ENCODE data around the gene EPHA1. TPM values are rescaled to one million over a fixed set of nuclear protein-coding genes. Genes with fewer than 3 reads are reported as not detected.

The EPHA1 gene
- total and polyA plus RNA-seq, 2 donors (not counting 1 experiment from before 2014, with no cell fraction given), result 0.39 to 0.49 TPM

- WGBS (ENCODE audit: insufficient coverage), result 88% methylated on average over 20 of the region's 24 CpGs
- Histone ChIP-seq H2AFZ (ENCODE audit: insufficient read depth, low read depth, low read length, poor library complexity, severe bottlenecking) (no peak overlapping the region), H3K4me2 (replicated peaks; ENCODE audit: low read depth, low read length, poor library complexity, severe bottlenecking) (no peak overlapping the region), H3K27ac (ENCODE audit: low read length in 2 of 2) (no peak overlapping the region), H3K4me3 (ENCODE audit: control extremely low read depth in 1 of 5, extremely low read depth in 1 of 5, insufficient read depth in 1 of 5, low read depth in 2 of 5, low read length in 4 of 5) (no peak overlapping the region), H3K79me2 (ENCODE audit: control insufficient read depth, insufficient read depth, low read length) (no peaks in the 10 kb centered on the region), H3K27me3 (replicated peaks in 1 of 4; ENCODE audit: control extremely low read depth in 1 of 4, control insufficient read depth in 3 of 4, insufficient read depth in 4 of 4, low read length in 3 of 4) (no peaks in the 10 kb centered on the region), H3K36me3 (replicated peaks in 1 of 2; ENCODE audit: control extremely low read depth in 1 of 2, control insufficient read depth in 1 of 2, extremely low read depth in 1 of 2, insufficient read depth in 2 of 2, low read length in 1 of 2) (peaks cover 0 to 17% of the 10 kb centered on the region in 2 experiments), H3K4me1 (ENCODE audit: control insufficient read depth in 2 of 2, insufficient read depth in 2 of 2, low read length in 2 of 2) (peaks cover 0 to under 1% of the 10 kb centered on the region in 2 donors), H4K20me1 (ENCODE audit: control insufficient read depth, insufficient read depth, low read length, poor library complexity, severe bottlenecking) (no peaks in the 10 kb centered on the region), H3K9me3 (ENCODE audit: control extremely low read depth in 1 of 3, control insufficient read depth in 2 of 3, insufficient read depth in 1 of 3, low read length in 2 of 3) (no peaks in the 10 kb centered on the region), H3K9ac (ENCODE audit: low read length) (no peak overlapping the region)
- Mint-ChIP-seq H3K27ac (no peak overlapping the region), H3K27me3 (no peaks in the 10 kb centered on the region), H3K9me3 (ENCODE audit: insufficient read depth) (no peaks in the 10 kb centered on the region), H3K4me3 (no peak overlapping the region), H3K4me1 (no peaks in the 10 kb centered on the region)
- ATAC-seq (ENCODE audit: low read depth) (no peak), DNase-seq (no peak)
- TF ChIP-seq CTCF (IDR thresholded peaks at IDR 0.05), result no peak
- TF ChIP-seq EZH2 (IDR thresholded peaks at IDR 0.05; ENCODE audit: borderline replicate concordance, insufficient read depth, low read depth, low read length, poor library complexity, severe bottlenecking), result no peak
- POLR2A ChIA-PET, result no interaction called here
- intact Hi-C loops (cut with micrococcal nuclease), result no loop called here
- CTCF ChIA-PET, result interaction anchor here (0.5 to 1.6 kb wide), 3 partner anchors 25 to 781 kb away, joined by 3 to 7 read pairs (median 3); no protein-coding TSS in a partner anchor
Measured at GRCh38 chr7:143391462-143392404, 16.9 kb downstream of the EPHA1 start.

- ChIA-PET CTCF (interaction anchor here (0.5 to 1.6 kb wide), 5 partner anchors 11 to 781 kb away, joined by 3 to 7 read pairs (median 3); no protein-coding TSS in a partner anchor), POLR2A (no interaction called here)
- no peaks in the 10 kb centered on the region for H3K27me3 Mint-ChIP-seq
- H3K4me1 ChIP-seq (ENCODE audit: control insufficient read depth in 2 of 2, insufficient read depth in 2 of 2, low read length in 2 of 2), result peaks cover 5 to 9% of the 10 kb centered on the region in 2 donors
- no peak overlapping the region for H2AFZ ChIP-seq (ENCODE audit: insufficient read depth, low read depth, low read length, poor library complexity, severe bottlenecking)
- no peak overlapping the region for H3K4me3 ChIP-seq (ENCODE audit: control extremely low read depth in 1 of 5, extremely low read depth in 1 of 5, insufficient read depth in 1 of 5, low read depth in 2 of 5, low read length in 4 of 5)
- no peaks in the 10 kb centered on the region for H3K79me2 ChIP-seq (ENCODE audit: control insufficient read depth, insufficient read depth, low read length)
- no peaks in the 10 kb centered on the region for H3K9me3 Mint-ChIP-seq (ENCODE audit: insufficient read depth)
- 98% methylated on average over 9 of the region's 9 CpGs for WGBS (ENCODE audit: insufficient coverage)
- H3K36me3 ChIP-seq (replicated peaks in 1 of 2; ENCODE audit: control extremely low read depth in 1 of 2, control insufficient read depth in 1 of 2, extremely low read depth in 1 of 2, insufficient read depth in 2 of 2, low read length in 1 of 2), result peaks cover 0 to 17% of the 10 kb centered on the region in 2 experiments
- no peak overlapping the region for H3K27ac ChIP-seq (ENCODE audit: low read length in 2 of 2)
- H3K4me2 ChIP-seq (replicated peaks; ENCODE audit: low read depth, low read length, poor library complexity, severe bottlenecking), result no peak overlapping the region
- H4K20me1 ChIP-seq (ENCODE audit: control insufficient read depth, insufficient read depth, low read length, poor library complexity, severe bottlenecking), result no peaks in the 10 kb centered on the region
- H3K9me3 ChIP-seq (ENCODE audit: control extremely low read depth in 1 of 3, control insufficient read depth in 2 of 3, insufficient read depth in 1 of 3, low read length in 2 of 3), result no peaks in the 10 kb centered on the region
- intact Hi-C loops (cut with micrococcal nuclease), result no loop called here
- no peak overlapping the region for H3K9ac ChIP-seq (ENCODE audit: low read length)
- no peaks in the 10 kb centered on the region for H3K27me3 ChIP-seq (replicated peaks in 1 of 4; ENCODE audit: control extremely low read depth in 1 of 4, control insufficient read depth in 3 of 4, insufficient read depth in 4 of 4, low read length in 3 of 4)
- H3K4me3 Mint-ChIP-seq, result no peak overlapping the region
- H3K27ac Mint-ChIP-seq, result no peak overlapping the region
- no peaks in the 10 kb centered on the region for H3K4me1 Mint-ChIP-seq
- no peak for TF ChIP-seq EZH2 (IDR thresholded peaks at IDR 0.05; ENCODE audit: borderline replicate concordance, insufficient read depth, low read depth, low read length, poor library complexity, severe bottlenecking)
- TF ChIP-seq CTCF (IDR thresholded peaks at IDR 0.05), result no peak
- ATAC-seq (ENCODE audit: low read depth) (no peak), DNase-seq (no peak)
Measured at GRCh38 chr7:143390773-143391317, 17.8 kb downstream of the EPHA1 start.
